HepG2 (cell line): Measurements from ENCODE around the gene ATP9A. TPM values are rescaled to one million over a fixed set of nuclear protein-coding genes. Genes with fewer than 3 reads are reported as not detected.

Experiments
- AKAP8 ChIP-seq: sonication (generic); formaldehyde crosslinking; IDR thresholded peaks from 2 replicates; pipeline ENCODE4 v1.5.1; 2020; ENCODE audit warnings: mild to moderate bottlenecking, missing genetic modification reagents
- ATRX ChIP-seq: sonication (generic); formaldehyde crosslinking; IDR thresholded peaks from 2 replicates; pipeline ENCODE4 v1.4.0; 2020; ENCODE audit warnings: missing genetic modification reagents, borderline replicate concordance
- CBFB ChIP-seq: sonication (generic); formaldehyde crosslinking; IDR thresholded peaks from 2 replicates; pipeline ENCODE4 v1.4.0; 2020; ENCODE audit warnings: missing genetic modification reagents
- FIP1L1 ChIP-seq: fragments of 200-400 bp; formaldehyde crosslinking; IDR thresholded peaks from 2 replicates; pipeline ENCODE4 v1.6.1; 2018; ENCODE audit warnings: low read depth, mild to moderate bottlenecking, low read length, moderate library complexity, borderline replicate concordance; ENCODE audit not compliant: insufficient read depth
- LBX2 ChIP-seq: sonication (generic); formaldehyde crosslinking; IDR thresholded peaks from 2 replicates; pipeline ENCODE4 v1.5.0; 2020; ENCODE audit warnings: missing genetic modification reagents, mild to moderate bottlenecking, borderline replicate concordance
- MAFG ChIP-seq: sonication (generic); formaldehyde crosslinking; IDR thresholded peaks from 2 replicates; pipeline ENCODE4 v1.5.1; 2020; ENCODE audit warnings: mild to moderate bottlenecking, missing genetic modification reagents
- MYC ChIP-seq: sonication (generic); formaldehyde crosslinking; IDR thresholded peaks from 2 replicates; pipeline ENCODE4 v1.9.0; 2021; ENCODE audit warnings: missing genetic modification reagents, borderline replicate concordance
- PLRG1 ChIP-seq: fragments of 450-650 bp; conservative IDR thresholded peaks from 2 replicates; pipeline ENCODE4 v1.6.1; 2016
- RAD21 ChIP-seq: fragments of 450-650 bp; formaldehyde crosslinking; IDR thresholded peaks from 2 replicates; pipeline ENCODE4 v1.5.0; 2020; ENCODE audit warnings: mild to moderate bottlenecking
- RNF2 ChIP-seq: fragments of 450-650 bp; conservative IDR thresholded peaks from 2 replicates; pipeline ENCODE4 v1.6.1; 2016; ENCODE audit warnings: low read depth
- STAG1 ChIP-seq: sonication (generic); formaldehyde crosslinking; IDR thresholded peaks from 2 replicates; pipeline ENCODE4 v1.4.0; 2020; ENCODE audit warnings: missing genetic modification reagents
- TBX2 ChIP-seq: sonication (generic); formaldehyde crosslinking; IDR thresholded peaks from 2 replicates; pipeline ENCODE4 v1.5.0; 2020; ENCODE audit warnings: missing genetic modification reagents, mild to moderate bottlenecking, borderline replicate concordance
- ZBTB1 ChIP-seq: sonication (generic); formaldehyde crosslinking; IDR thresholded peaks from 2 replicates; pipeline ENCODE4 v1.4.0; 2020; ENCODE audit warnings: missing genetic modification reagents, borderline replicate concordance
- ZBTB14 ChIP-seq: sonication (generic); formaldehyde crosslinking; IDR thresholded peaks from 2 replicates; pipeline ENCODE4 v1.4.0; 2020; ENCODE audit warnings: missing genetic modification reagents
- ZNF253 ChIP-seq: sonication (generic); formaldehyde crosslinking; IDR thresholded peaks from 2 replicates; pipeline ENCODE4 v1.8.0; 2022; ENCODE audit warnings: mild to moderate bottlenecking, missing genetic modification reagents, borderline replicate concordance
- ZNF432 ChIP-seq: sonication (generic); formaldehyde crosslinking; IDR thresholded peaks from 2 replicates; pipeline ENCODE4 v1.5.0; 2020; ENCODE audit warnings: missing genetic modification reagents, mild to moderate bottlenecking, borderline replicate concordance
- ZNF781 ChIP-seq: sonication (generic); formaldehyde crosslinking; IDR thresholded peaks from 2 replicates; pipeline ENCODE4 v1.5.1; 2020; ENCODE audit warnings: borderline replicate concordance, mild to moderate bottlenecking, missing genetic modification reagents; ENCODE audit errors: not compliant biosample characterization
- ZNF792 ChIP-seq: IDR thresholded peaks from 2 replicates; pipeline ENCODE4 v1.6.1; 2016
- ZSCAN20 ChIP-seq: sonication (generic); formaldehyde crosslinking; IDR thresholded peaks from 2 replicates; pipeline ENCODE4 v1.4.0; 2020; ENCODE audit warnings: missing genetic modification reagents, mild to moderate bottlenecking, borderline replicate concordance
- polyA plus RNA-seq, 8 experiments: library from polyadenylated mRNA; depleted of rRNA in 3 of 8; stranded (reverse) in 7 of 8; unstranded in 1 of 8; fragments of >200 nt; fragmentation: Illumina TruSeq in 4 of 8; extraction: Trizol in 4 of 8; gene quantifications; 2 replicates each; pipeline versions ENCODE4 v1.2.1 to v1.2.3, GENCODE V29; 2011 to 2016; ENCODE audit warnings: low read depth in 4 of 8, missing spikeins in 1 of 8, mixed read lengths in 1 of 8; ENCODE audit not compliant: insufficient read depth in 1 of 8
- total RNA-seq, 5 experiments: library from RNA; depleted of rRNA; stranded (reverse); fragments of >200 nt; fragmentation: Illumina TruSeq; extraction: Trizol; gene quantifications; 2 replicates each; pipeline ENCODE4 v1.2.3, GENCODE V29; 2016; ENCODE audit warnings: low read depth in 1 of 5
- TF ChIP-seq, protein P1 (sequence below): sonication (generic); formaldehyde crosslinking; IDR thresholded peaks from 2 replicates; pipeline ENCODE4 v1.4.0; 2020; ENCODE audit warnings: mild to moderate bottlenecking, missing genetic modification reagents
- TF ChIP-seq, protein P2 (sequence below): sonication (generic); formaldehyde crosslinking; IDR thresholded peaks from 2 replicates; pipeline ENCODE4 v1.8.1; 2023; ENCODE audit warnings: mild to moderate bottlenecking, missing genetic modification reagents
- TF ChIP-seq, protein P3 (sequence below): sonication (generic); formaldehyde crosslinking; conservative IDR thresholded peaks from 2 replicates; pipeline ENCODE4 v1.8.1; 2023; ENCODE audit warnings: missing genetic modification reagents

The ATP9A gene
- total and polyA plus RNA-seq, 2 of the 13 experiments (the other 11 are each of a cell fraction or from before 2014, with no cell fraction given): 11.8 to 18.5 TPM

DNA sequence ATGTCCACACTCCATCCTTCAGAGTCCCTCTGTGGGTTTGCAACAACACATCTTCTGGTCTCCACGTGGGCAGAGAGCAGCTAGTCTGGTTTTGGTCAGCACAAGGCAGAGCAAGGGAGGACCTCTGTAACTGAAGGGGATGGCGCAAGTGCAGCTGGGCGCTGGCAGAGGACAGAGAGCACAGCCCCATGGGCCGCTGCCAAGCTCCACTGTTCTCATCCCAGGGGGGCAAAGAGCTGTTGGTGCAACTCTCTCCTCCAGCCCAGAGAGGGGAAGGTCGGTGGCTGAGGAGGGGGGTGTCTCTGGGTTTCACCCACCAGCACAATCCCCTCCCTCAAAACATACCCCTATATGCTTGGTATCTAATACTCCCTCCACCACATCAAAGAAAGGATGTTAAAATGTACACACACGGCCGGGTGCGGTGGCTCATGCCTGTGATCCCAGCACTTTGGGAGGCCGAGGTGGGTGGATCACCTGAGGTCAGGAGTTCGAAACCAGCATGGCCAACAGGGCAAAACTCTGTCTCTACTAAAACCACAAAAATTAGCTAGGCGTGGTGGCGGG lies 9.1 kb downstream of the ATP9A start (continued):
- no peak for TF ChIP-seq AKAP8
- TF ChIP-seq ZNF432 (CRISPR knock-in tag): no peak
- TF ChIP-seq, protein P1, sequence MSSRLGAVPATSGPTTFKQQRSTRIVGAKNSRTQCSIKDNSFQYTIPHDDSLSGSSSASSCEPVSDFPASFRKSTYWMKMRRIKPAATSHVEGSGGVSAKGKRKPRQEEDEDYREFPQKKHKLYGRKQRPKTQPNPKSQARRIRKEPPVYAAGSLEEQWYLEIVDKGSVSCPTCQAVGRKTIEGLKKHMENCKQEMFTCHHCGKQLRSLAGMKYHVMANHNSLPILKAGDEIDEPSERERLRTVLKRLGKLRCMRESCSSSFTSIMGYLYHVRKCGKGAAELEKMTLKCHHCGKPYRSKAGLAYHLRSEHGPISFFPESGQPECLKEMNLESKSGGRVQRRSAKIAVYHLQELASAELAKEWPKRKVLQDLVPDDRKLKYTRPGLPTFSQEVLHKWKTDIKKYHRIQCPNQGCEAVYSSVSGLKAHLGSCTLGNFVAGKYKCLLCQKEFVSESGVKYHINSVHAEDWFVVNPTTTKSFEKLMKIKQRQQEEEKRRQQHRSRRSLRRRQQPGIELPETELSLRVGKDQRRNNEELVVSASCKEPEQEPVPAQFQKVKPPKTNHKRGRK (CRISPR knock-in tag): 0 out of 2 replicates have a peak, but pooled peaks have one; percentile 57
- TF ChIP-seq RAD21 (CRISPR knock-in tag): peak; percentile 32; the same call in 1 of the 2 replicates
- TF ChIP-seq PLRG1: no peak
- no peak for TF ChIP-seq ZBTB14 (CRISPR knock-in tag)
- TF ChIP-seq, protein P2, sequence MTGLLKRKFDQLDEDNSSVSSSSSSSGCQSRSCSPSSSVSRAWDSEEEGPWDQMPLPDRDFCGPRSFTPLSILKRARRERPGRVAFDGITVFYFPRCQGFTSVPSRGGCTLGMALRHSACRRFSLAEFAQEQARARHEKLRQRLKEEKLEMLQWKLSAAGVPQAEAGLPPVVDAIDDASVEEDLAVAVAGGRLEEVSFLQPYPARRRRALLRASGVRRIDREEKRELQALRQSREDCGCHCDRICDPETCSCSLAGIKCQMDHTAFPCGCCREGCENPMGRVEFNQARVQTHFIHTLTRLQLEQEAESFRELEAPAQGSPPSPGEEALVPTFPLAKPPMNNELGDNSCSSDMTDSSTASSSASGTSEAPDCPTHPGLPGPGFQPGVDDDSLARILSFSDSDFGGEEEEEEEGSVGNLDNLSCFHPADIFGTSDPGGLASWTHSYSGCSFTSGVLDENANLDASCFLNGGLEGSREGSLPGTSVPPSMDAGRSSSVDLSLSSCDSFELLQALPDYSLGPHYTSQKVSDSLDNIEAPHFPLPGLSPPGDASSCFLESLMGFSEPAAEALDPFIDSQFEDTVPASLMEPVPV: peak; percentile 44; the same call in 1 of the 2 replicates
- no peak for TF ChIP-seq ZNF781 (CRISPR knock-in tag)
- TF ChIP-seq ZNF792: peak; percentile 65; the same call in 1 of the 2 replicates
- no peak for TF ChIP-seq ATRX (CRISPR knock-in tag)
- no peak for TF ChIP-seq ZSCAN20
- TF ChIP-seq STAG1 (CRISPR knock-in tag): no peak
- no peak for TF ChIP-seq MAFG (CRISPR knock-in tag)
- TF ChIP-seq ZBTB1 (CRISPR knock-in tag): no peak
- no peak for TF ChIP-seq FIP1L1
- TF ChIP-seq LBX2 (CRISPR knock-in tag): no peak
- TF ChIP-seq RNF2: no peak
- TF ChIP-seq MYC (CRISPR knock-in tag): peak; percentile 57; the same call in 1 of the 2 replicates
- peak; percentile 91 for TF ChIP-seq CBFB (CRISPR knock-in tag)
- TF ChIP-seq ZNF253 (CRISPR knock-in tag): no peak
- TF ChIP-seq, protein P3, sequence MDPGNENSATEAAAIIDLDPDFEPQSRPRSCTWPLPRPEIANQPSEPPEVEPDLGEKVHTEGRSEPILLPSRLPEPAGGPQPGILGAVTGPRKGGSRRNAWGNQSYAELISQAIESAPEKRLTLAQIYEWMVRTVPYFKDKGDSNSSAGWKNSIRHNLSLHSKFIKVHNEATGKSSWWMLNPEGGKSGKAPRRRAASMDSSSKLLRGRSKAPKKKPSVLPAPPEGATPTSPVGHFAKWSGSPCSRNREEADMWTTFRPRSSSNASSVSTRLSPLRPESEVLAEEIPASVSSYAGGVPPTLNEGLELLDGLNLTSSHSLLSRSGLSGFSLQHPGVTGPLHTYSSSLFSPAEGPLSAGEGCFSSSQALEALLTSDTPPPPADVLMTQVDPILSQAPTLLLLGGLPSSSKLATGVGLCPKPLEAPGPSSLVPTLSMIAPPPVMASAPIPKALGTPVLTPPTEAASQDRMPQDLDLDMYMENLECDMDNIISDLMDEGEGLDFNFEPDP (CRISPR knock-in tag): 0 out of 2 replicates have a peak, but pooled peaks have one; percentile 62
- peak; percentile 60; the same call in 1 of the 2 replicates for TF ChIP-seq TBX2
